Calu3 (cell line): ENCODE results near the gene VWF. TPM values are rescaled to one million over a fixed set of nuclear protein-coding genes. Genes with fewer than 3 reads are reported as not detected.

Experiments used
- BruUV-seq: library from RNA; stranded (reverse); fragments of 400-500 nt; replicated peaks from 2 replicates; lab custom pipeline; 2021; lab: Mats Ljungman, UMichigan
- CTCF ChIA-PET: fragments of 300-600 bp; sonication (Branson Sonifier 250); formaldehyde crosslinking; loops from one replicate; lab custom pipeline; 2022; ENCODE audit warnings: antibody characterized with exemption; lab: Charles Lee
- DNase-seq: peaks from one replicate; pipeline ENCODE4 v3.0.0; 2022
- H3K27ac Mint-ChIP-seq: one replicate; pipeline ENCODE4 v1.8.0; 2022; ENCODE audit warnings: mixed read lengths; ENCODE audit not compliant: unreplicated experiment
- H3K27me3 Mint-ChIP-seq: one replicate; pipeline ENCODE4 v1.8.0; 2022; ENCODE audit warnings: mixed read lengths; ENCODE audit not compliant: unreplicated experiment
- H3K36me3 Mint-ChIP-seq: one replicate; pipeline ENCODE4 v1.8.0; 2022; ENCODE audit warnings: mild to moderate bottlenecking, moderate library complexity, mixed read lengths; ENCODE audit not compliant: insufficient read depth, unreplicated experiment
- H3K4me1 Mint-ChIP-seq: one replicate; pipeline ENCODE4 v1.8.0; 2022; ENCODE audit warnings: mild to moderate bottlenecking, low read depth, mixed read lengths; ENCODE audit not compliant: unreplicated experiment
- H3K4me3 Mint-ChIP-seq: one replicate; pipeline ENCODE4 v1.8.0; 2022; ENCODE audit warnings: mild to moderate bottlenecking, low read depth, moderate library complexity, mixed read lengths; ENCODE audit not compliant: unreplicated experiment
- H3K9me3 Mint-ChIP-seq: one replicate; pipeline ENCODE4 v1.8.0; 2022; ENCODE audit warnings: low read depth, mixed read lengths; ENCODE audit not compliant: unreplicated experiment
- intact Hi-C: fragments of 100-400 bp; cut with micrococcal nuclease; formaldehyde crosslinking; loops from one replicate; pipeline ENCODE4 v1.10.0; 2022; ENCODE audit not compliant: unreplicated experiment
- total RNA-seq: library from RNA; stranded (reverse); gene quantifications from 2 replicates; pipeline ENCODE4 v1.2.3, GENCODE V29; 2022
- TF ChIP-seq, protein P1 (sequence below): fragments of 200-600 bp; IDR thresholded peaks from one replicate; pipeline ENCODE4 v1.8.0; 2022; ENCODE audit warnings: antibody characterized with exemption; ENCODE audit not compliant: unreplicated experiment

Gene VWF
- total RNA-seq, 1 experiment from 2014 or later = not detected

DNA sequence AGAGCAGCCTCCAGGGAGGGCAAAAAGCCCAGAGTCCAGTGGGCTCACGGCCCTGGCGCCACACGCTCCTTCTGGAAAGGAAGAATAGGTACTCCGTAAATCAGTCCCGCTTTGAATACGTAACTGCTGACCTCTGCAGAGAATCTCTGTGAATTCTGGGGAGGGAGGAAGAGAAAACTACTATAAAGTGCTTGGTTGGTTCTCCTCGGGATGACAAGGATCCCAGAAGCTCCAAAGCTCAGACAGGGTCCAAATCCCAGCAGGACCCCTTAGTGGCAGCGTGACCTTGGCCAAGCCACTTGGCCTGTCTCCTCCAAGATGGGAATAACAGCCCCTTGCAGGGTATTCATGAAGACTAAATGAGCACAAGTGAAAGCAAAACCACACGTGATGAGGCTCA, 211.1 kb downstream of the VWF start:
- peaks cover 71% of the 10 kb centered on the region for H3K27me3 Mint-ChIP-seq
- no peak for DNase-seq
- CTCF ChIA-PET = no interaction called here
- H3K27ac Mint-ChIP-seq = no peak overlapping the region
- TF ChIP-seq, protein P1, sequence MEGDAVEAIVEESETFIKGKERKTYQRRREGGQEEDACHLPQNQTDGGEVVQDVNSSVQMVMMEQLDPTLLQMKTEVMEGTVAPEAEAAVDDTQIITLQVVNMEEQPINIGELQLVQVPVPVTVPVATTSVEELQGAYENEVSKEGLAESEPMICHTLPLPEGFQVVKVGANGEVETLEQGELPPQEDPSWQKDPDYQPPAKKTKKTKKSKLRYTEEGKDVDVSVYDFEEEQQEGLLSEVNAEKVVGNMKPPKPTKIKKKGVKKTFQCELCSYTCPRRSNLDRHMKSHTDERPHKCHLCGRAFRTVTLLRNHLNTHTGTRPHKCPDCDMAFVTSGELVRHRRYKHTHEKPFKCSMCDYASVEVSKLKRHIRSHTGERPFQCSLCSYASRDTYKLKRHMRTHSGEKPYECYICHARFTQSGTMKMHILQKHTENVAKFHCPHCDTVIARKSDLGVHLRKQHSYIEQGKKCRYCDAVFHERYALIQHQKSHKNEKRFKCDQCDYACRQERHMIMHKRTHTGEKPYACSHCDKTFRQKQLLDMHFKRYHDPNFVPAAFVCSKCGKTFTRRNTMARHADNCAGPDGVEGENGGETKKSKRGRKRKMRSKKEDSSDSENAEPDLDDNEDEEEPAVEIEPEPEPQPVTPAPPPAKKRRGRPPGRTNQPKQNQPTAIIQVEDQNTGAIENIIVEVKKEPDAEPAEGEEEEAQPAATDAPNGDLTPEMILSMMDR = no peak
- no peaks in the 10 kb centered on the region for H3K9me3 Mint-ChIP-seq
- BruUV-seq = no TSS peak
- H3K4me1 Mint-ChIP-seq = no peaks in the 10 kb centered on the region
- intact Hi-C loops = no loop called here
- no peak overlapping the region for H3K4me3 Mint-ChIP-seq
- no peaks in the 10 kb centered on the region for H3K36me3 Mint-ChIP-seq

DNA sequence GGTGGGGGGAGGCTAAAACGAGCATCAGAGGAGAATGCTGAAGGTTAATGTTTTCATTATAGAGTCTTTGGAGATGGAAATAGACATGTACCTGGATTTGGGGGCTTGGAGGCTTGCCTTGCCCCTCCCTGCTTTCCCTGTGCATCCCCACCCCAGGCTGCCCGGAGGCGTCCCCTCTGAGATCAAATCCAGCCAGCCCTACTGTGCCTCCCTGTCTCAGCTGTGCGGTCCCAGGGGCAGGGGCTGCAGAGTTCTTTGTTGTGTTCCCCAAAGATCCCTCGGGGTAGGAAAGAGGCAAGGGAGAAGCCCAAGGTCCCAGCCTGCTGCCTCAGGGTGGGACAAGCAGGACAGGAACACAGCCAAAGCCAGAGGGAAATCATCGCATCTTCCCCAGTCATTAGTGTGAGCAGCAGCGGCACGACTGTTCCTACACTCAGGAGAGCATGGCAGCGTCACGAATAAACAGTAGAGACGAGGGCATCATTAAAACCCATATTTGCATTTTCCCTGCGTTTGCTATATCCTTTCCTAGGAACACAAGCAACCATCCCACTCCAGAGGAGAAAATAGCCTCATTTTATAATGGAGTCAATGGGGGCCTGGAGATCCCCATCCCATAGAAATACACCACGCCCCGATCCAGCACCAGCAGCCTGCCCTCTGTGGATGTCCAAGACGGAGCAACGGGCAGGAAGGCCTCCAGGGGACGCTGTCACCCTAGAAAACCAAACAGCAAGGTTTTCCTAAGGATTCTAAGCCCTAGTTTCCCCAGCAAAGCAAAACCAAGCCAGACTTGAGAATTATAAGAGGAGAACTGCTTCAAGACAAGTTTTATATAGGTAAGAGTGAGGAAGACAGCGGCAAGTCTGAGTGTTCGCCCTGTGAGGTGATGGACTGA, 211.8 kb downstream of the VWF start:
- Mint-ChIP-seq H3K36me3 (no peaks in the 10 kb centered on the region), H3K27me3 (peaks cover 74% of the 10 kb centered on the region), H3K27ac (no peak overlapping the region), H3K4me1 (no peaks in the 10 kb centered on the region), H3K9me3 (no peaks in the 10 kb centered on the region), H3K4me3 (no peak overlapping the region)
- TF ChIP-seq, protein P1 = no peak
- BruUV-seq = no TSS peak
- DNase-seq = no peak
- intact Hi-C loops = no loop called here
- CTCF ChIA-PET = no interaction called here

DNA sequence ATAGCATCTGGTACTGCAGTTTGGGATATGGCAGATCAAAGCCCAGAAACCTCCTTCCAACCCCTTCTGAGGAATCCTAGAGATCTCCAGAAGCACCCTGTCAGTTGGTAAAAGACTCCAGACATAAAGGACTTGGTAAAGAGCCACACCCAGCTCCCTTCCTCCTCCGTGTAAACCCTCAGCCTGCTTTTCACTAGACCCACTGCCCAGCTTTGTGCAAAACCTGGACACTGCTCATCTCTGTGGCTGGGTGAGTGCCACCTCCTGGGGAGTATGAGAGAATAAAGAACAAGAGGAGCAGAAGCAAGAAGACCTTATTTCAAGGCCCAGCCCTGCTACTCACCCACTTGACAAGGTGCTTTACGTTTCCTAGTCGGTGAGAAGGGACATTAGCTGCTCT, 212.5 kb downstream of the VWF start:
- H3K27ac Mint-ChIP-seq = no peak overlapping the region
- intact Hi-C loops = no loop called here
- no peaks in the 10 kb centered on the region for H3K9me3 Mint-ChIP-seq
- CTCF ChIA-PET = no interaction called here
- no peaks in the 10 kb centered on the region for H3K36me3 Mint-ChIP-seq
- DNase-seq = no peak
- H3K4me3 Mint-ChIP-seq = no peak overlapping the region
- peaks cover 74% of the 10 kb centered on the region for H3K27me3 Mint-ChIP-seq
- TF ChIP-seq, protein P1 = no peak
- no TSS peak for BruUV-seq
- H3K4me1 Mint-ChIP-seq = no peaks in the 10 kb centered on the region

DNA sequence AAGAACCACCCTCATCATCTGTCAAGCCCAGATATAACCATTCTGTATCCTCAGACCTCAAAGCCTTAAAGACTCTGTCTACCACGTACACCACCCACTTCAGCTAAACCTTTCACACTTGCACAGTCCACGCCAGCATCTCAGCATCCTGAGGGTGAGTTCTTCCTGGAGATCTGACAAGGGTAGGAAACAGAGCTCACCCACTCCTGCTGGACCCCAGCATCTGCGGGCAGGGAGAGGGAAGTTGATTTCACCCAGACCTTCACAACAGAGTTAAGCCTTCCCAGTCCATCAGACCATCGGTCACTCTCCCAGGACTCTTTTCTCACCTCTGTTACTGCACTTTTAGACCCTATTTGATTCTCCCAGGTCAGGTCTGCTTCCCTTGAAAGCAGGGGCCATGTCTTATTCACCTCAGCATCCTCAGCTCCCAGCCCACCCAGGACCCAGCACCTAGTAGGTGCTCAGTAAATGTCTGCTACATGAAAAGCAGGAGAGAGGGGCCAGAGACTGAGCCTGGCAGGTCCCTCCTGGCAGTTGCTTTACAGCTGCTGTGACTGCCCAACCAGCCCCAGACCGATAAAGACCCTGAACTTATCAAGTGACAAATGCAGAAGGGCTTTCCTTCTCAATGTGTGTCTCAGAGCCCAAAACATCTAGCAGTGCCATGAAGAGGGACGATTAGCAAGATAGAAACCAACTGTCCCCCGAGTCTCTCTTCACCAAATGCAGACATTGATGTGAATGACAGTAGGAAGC, 213.5 kb downstream of the VWF start:
- intact Hi-C loops = no loop called here
- Mint-ChIP-seq H3K27ac (no peak overlapping the region), H3K27me3 (peaks cover 73% of the 10 kb centered on the region), H3K4me1 (no peaks in the 10 kb centered on the region), H3K36me3 (no peaks in the 10 kb centered on the region), H3K9me3 (no peaks in the 10 kb centered on the region), H3K4me3 (no peak overlapping the region)
- no peak for DNase-seq
- TF ChIP-seq, protein P1 = no peak
- CTCF ChIA-PET = no interaction called here
- BruUV-seq = no TSS peak
